ENCODE data around the gene PARD6A. TPM values are rescaled to one million over a fixed set of nuclear protein-coding genes. Genes with fewer than 3 reads are reported as not detected.

The PARD6A gene
- total RNA-seq, 1 donor from 2014 or later, result 3.4 TPM

GRCh38 chr16:67676939-67677338 is 16.2 kb downstream of the PARD6A start:
- no peak for TF ChIP-seq CTCF (IDR thresholded peaks at IDR 0.05; ENCODE audit: borderline replicate concordance)
- Histone ChIP-seq H3K27me3 (ENCODE audit: low read depth) (no peaks in the 10 kb centered on the region), H3K27ac (replicated peaks) (peak overlapping the region; percentile 23), H3K36me3 (peaks cover 5% of the 10 kb centered on the region), H3K4me1 (peaks cover 33% of the 10 kb centered on the region), H3K4me3 (no peak overlapping the region), H3K9me3 (replicated peaks) (no peaks in the 10 kb centered on the region)
- DNase-seq, result no peak
- intact Hi-C loops (cut with micrococcal nuclease), result loop anchor here (10.0 kb wide), 1 partner anchor 128 kb away; the partner anchor contains the start of genes RANBP10 and TSNAXIP1

- Histone ChIP-seq H3K36me3 (peaks cover 5% of the 10 kb centered on the region), H3K4me1 (peaks cover 26% of the 10 kb centered on the region), H3K4me3 (no peak overlapping the region), H3K27me3 (ENCODE audit: low read depth) (no peaks in the 10 kb centered on the region), H3K27ac (replicated peaks) (no peak overlapping the region), H3K9me3 (replicated peaks) (no peaks in the 10 kb centered on the region)
- no peak for DNase-seq
- TF ChIP-seq CTCF (IDR thresholded peaks at IDR 0.05; ENCODE audit: borderline replicate concordance), result no peak
- intact Hi-C loops (cut with micrococcal nuclease), result loop anchor here (10.0 kb wide), 1 partner anchor 127 kb away; the partner anchor contains the start of genes RANBP10 and TSNAXIP1
These were observed 17.0 kb downstream of the PARD6A start for GRCh38 chr16:67677712-67678111.

- Histone ChIP-seq H3K36me3 (peaks cover 5% of the 10 kb centered on the region), H3K27ac (replicated peaks) (no peak overlapping the region), H3K4me1 (peaks cover 18% of the 10 kb centered on the region), H3K27me3 (ENCODE audit: low read depth) (no peaks in the 10 kb centered on the region), H3K4me3 (no peak overlapping the region), H3K9me3 (replicated peaks) (no peaks in the 10 kb centered on the region)
- intact Hi-C loops (cut with micrococcal nuclease), result loop anchor here (10.0 kb wide), 1 partner anchor 126 kb away; the partner anchor contains the start of genes RANBP10 and TSNAXIP1
- no peak for TF ChIP-seq CTCF (IDR thresholded peaks at IDR 0.05; ENCODE audit: borderline replicate concordance)
- DNase-seq, result no peak
These were observed 17.7 kb downstream of the PARD6A start for GRCh38 chr16:67678354-67679023.

- Histone ChIP-seq H3K27me3 (ENCODE audit: low read depth) (no peaks in the 10 kb centered on the region), H3K36me3 (peaks cover 12% of the 10 kb centered on the region), H3K4me3 (no peak overlapping the region), H3K9me3 (replicated peaks) (no peaks in the 10 kb centered on the region), H3K4me1 (peaks cover 18% of the 10 kb centered on the region), H3K27ac (replicated peaks) (no peak overlapping the region)
- no peak for TF ChIP-seq CTCF (IDR thresholded peaks at IDR 0.05; ENCODE audit: borderline replicate concordance)
- DNase-seq, result no peak
- intact Hi-C loops (cut with micrococcal nuclease), result loop anchor here (10.0 kb wide), 1 partner anchor 125 kb away; the partner anchor contains the start of genes RANBP10 and TSNAXIP1
These were observed 19.5 kb downstream of the PARD6A start for GRCh38 chr16:67679935-67680897.

GRCh38 chr16:67683767-67684166 is 23.0 kb downstream of the PARD6A start:
- Histone ChIP-seq H3K9me3 (replicated peaks) (no peaks in the 10 kb centered on the region), H3K36me3 (peaks cover 16% of the 10 kb centered on the region), H3K4me1 (peaks cover 23% of the 10 kb centered on the region), H3K27me3 (ENCODE audit: low read depth) (no peaks in the 10 kb centered on the region), H3K27ac (replicated peaks) (peak overlapping the region; percentile 79), H3K4me3 (no peak overlapping the region)
- intact Hi-C loops (cut with micrococcal nuclease), result no loop called here
- TF ChIP-seq CTCF (IDR thresholded peaks at IDR 0.05; ENCODE audit: borderline replicate concordance), result no peak
- DNase-seq, result no peak
